GM18909 (cell line): ENCODE measurements around the gene SLC25A42.
A peak's percentile ranks its signal among the peaks of the same experiment; 100 is the strongest.

Experiments used
- ATAC-seq: cut with Tn5 transposase; IDR thresholded peaks from one replicate; pipeline ENCODE4 v1.9.1; 2021; ENCODE audit warnings: mild to moderate bottlenecking; ENCODE audit not compliant: unreplicated experiment, poor library complexity

Gene SLC25A42

GRCh38 chr19:19154768-19155494 is 91.1 kb downstream of the SLC25A42 start:
- no peak for ATAC-seq

GRCh38 chr19:19155495-19156219 is 91.9 kb downstream of the SLC25A42 start:
- peak; percentile 77 for ATAC-seq

GRCh38 chr19:19157808-19158207 is 94.0 kb downstream of the SLC25A42 start:
- no peak for ATAC-seq

- ATAC-seq = no peak
Observed at GRCh38 chr19:19159534-19159933, 95.7 kb downstream of the SLC25A42 start.

GRCh38 chr19:19160461-19161035 is 96.8 kb downstream of the SLC25A42 start:
- no peak for ATAC-seq

- no peak for ATAC-seq
Observed at GRCh38 chr19:19162495-19162894, 98.7 kb downstream of the SLC25A42 start.
